NCI-H2029 (cell line): Measurements from ENCODE around the gene ILKAP.

Experiments
- DNase-seq: peaks from one replicate; lab custom pipeline; 2025; lab: John Stamatoyannopoulos, UW

Gene ILKAP

GRCh38 chr2:238124488-238125126, 78.9 kb downstream of the ILKAP start:
- DNase-seq, result no peak

GRCh38 chr2:238123991-238124470, 79.5 kb downstream of the ILKAP start:
- DNase-seq, result no peak

- DNase-seq, result no peak
These were observed 80.1 kb downstream of the ILKAP start for GRCh38 chr2:238123218-238123971.

GRCh38 chr2:238122287-238123217, 80.9 kb downstream of the ILKAP start:
- DNase-seq, result no peak

GRCh38 chr2:238121511-238122286, 81.8 kb downstream of the ILKAP start:
- DNase-seq, result no peak

- DNase-seq, result no peak
These were observed 82.8 kb downstream of the ILKAP start for GRCh38 chr2:238120463-238121298.
